K562 (cell line): ENCODE results near the gene THBS1. TPM values are rescaled to one million over a fixed set of nuclear protein-coding genes. Genes with fewer than 3 reads are reported as not detected.

Experiments
- ATAC-seq: fragments of 200-7000 bp; cut with Tn5 transposase; 3 replicates; pipeline ENCODE4 v1.9.1; 2020; ENCODE audit warnings: moderate library complexity
- BruUV-seq: library from RNA; stranded (reverse); fragments of 400-500 nt; replicated peaks from 2 replicates; lab custom pipeline; 2021; lab: Mats Ljungman, UMichigan
- CTCF ChIA-PET: fragments of 300-600 bp; formaldehyde crosslinking; extraction: SDS; loops from one replicate; lab custom pipeline; 2021; ENCODE audit warnings: low intra/inter-chr PET ratio; lab: Yijun Ruan, JAX
- POLR2A ChIA-PET: fragments of 300-600, 350-650 bp; sonication (Branson Sonifier 250); formaldehyde crosslinking; extraction: SDS; loops from one replicate; lab custom pipeline; 2021; ENCODE audit warnings: antibody characterized with exemption, inconsistent platforms; lab: Yijun Ruan, JAX
- DNase-seq, 4 experiments: peaks; one replicate each; pipeline versions ENCODE4 v3.0.0 to v3.0.0-alpha.2; 2011 to 2018; ENCODE audit warnings: low spot score in 3 of 4, mixed read lengths in 3 of 4; ENCODE audit errors: extremely low read depth in 1 of 4
- FAIRE-seq: peaks from 2 replicates; lab custom pipeline; 2011; peaks lifted over from hg19 to GRCh38; lab: Jason Lieb, UNC
- H2AFZ ChIP-seq: 2 replicates; pipeline ENCODE4 v1.6.0; 2011; ENCODE audit warnings: low read depth, low read length, control low read depth, inconsistent platforms
- H3K27ac ChIP-seq: fragments of 200-600 bp; 3 replicates; pipeline ENCODE4 v1.8.0; 2011; ENCODE audit warnings: low read depth, mild to moderate bottlenecking, control low read depth, inconsistent platforms, low read length, moderate library complexity, mixed read lengths; ENCODE audit errors: extremely low read depth
- H3K27me3 ChIP-seq, 2 experiments: fragments of 300-600 bp in 1 of 2; 2 replicates in 1 of 2; 3 replicates in 1 of 2; pipeline versions ENCODE4 v1.6.0 to v1.8.0; 2011; ENCODE audit warnings: inconsistent platforms in 2 of 2, low read length in 2 of 2, mild to moderate bottlenecking in 1 of 2, mixed read lengths in 1 of 2, moderate library complexity in 1 of 2; ENCODE audit not compliant: control insufficient read depth in 2 of 2, insufficient read depth in 2 of 2
- H3K36me3 ChIP-seq: fragments of 300-600 bp; 3 replicates; pipeline ENCODE4 v1.8.0; 2011; ENCODE audit warnings: mild to moderate bottlenecking, low read length, inconsistent platforms; ENCODE audit not compliant: control insufficient read depth, insufficient read depth
- H3K4me1 ChIP-seq, 2 experiments: fragments of 200-600 bp in 1 of 2; replicated peaks in 1 of 2; 2 replicates in 1 of 2; 3 replicates in 1 of 2; pipeline versions ENCODE4 v1.5.1 to v1.8.0; 2011; ENCODE audit warnings: inconsistent platforms in 2 of 2, low read length in 2 of 2, mild to moderate bottlenecking in 1 of 2, mixed read lengths in 1 of 2, moderate library complexity in 1 of 2; ENCODE audit not compliant: control insufficient read depth in 2 of 2, insufficient read depth in 2 of 2
- H3K4me2 ChIP-seq: 2 replicates; pipeline ENCODE4 v1.6.1; 2011; ENCODE audit warnings: low read length, control low read depth, inconsistent platforms, mixed read lengths; ENCODE audit not compliant: insufficient read depth
- H3K4me3 ChIP-seq: fragments of 200-600 bp; sonication (generic), shearing (Covaris generic); 2 replicates; pipeline ENCODE4 v1.5.1; 2016; ENCODE audit warnings: control low read depth, inconsistent platforms
- H3K79me2 ChIP-seq: fragments of 200-600 bp; 3 replicates; pipeline ENCODE4 v1.8.0; 2011; ENCODE audit warnings: low read length, inconsistent platforms; ENCODE audit not compliant: control insufficient read depth, insufficient read depth
- H3K9ac ChIP-seq, 2 experiments: 2 replicates each; pipeline versions ENCODE4 v1.6.0 to v1.6.1; 2011; ENCODE audit warnings: low read depth in 2 of 2, low read length in 2 of 2, control low read depth in 1 of 2, inconsistent platforms in 1 of 2, mild to moderate bottlenecking in 1 of 2, mixed read lengths in 1 of 2; ENCODE audit not compliant: insufficient read depth in 1 of 2
- H3K9me1 ChIP-seq: one replicate; pipeline ENCODE4 v1.6.0; 2011; ENCODE audit warnings: inconsistent platforms, mild to moderate bottlenecking, low read length, moderate library complexity; ENCODE audit not compliant: control insufficient read depth, insufficient read depth
- H3K9me3 ChIP-seq: replicated peaks from 2 replicates; pipeline ENCODE4 v1.5.1; 2011; ENCODE audit warnings: low read depth, low read length, inconsistent platforms; ENCODE audit not compliant: control insufficient read depth, insufficient read depth
- H4K20me1 ChIP-seq: replicated peaks from 2 replicates; pipeline ENCODE4 v1.6.1; 2011; ENCODE audit warnings: low read length, inconsistent platforms, mixed read lengths; ENCODE audit not compliant: control insufficient read depth, insufficient read depth
- EP400 ChIP-seq: fragments of 450-650 bp; IDR thresholded peaks from 2 replicates; pipeline ENCODE4 v1.6.1; 2017; ENCODE audit warnings: antibody characterized with exemption, mild to moderate bottlenecking, moderate library complexity
- GATAD2B ChIP-seq: fragments of 450-650 bp; IDR thresholded peaks from 2 replicates; pipeline ENCODE4 v1.6.1; 2017; ENCODE audit warnings: mild to moderate bottlenecking, borderline replicate concordance
- HDAC8 ChIP-seq: fragments of 450-650 bp; IDR thresholded peaks from 2 replicates; pipeline ENCODE4 v1.6.1; 2016; ENCODE audit warnings: mild to moderate bottlenecking, missing genetic modification characterization, moderate library complexity, missing compliant biosample characterization
- HEY1 ChIP-seq: fragments of 250-450 bp; sonication (Bioruptor Pico); IDR thresholded peaks from 2 replicates; pipeline ENCODE4 v1.5.0; 2020; ENCODE audit warnings: mild to moderate bottlenecking, moderate library complexity, borderline replicate concordance
- HMBOX1 ChIP-seq: sonication (generic); IDR thresholded peaks from 2 replicates; pipeline ENCODE4 v1.6.1; 2016
- KDM2B ChIP-seq: fragments of 250-450 bp; sonication (Bioruptor Pico); IDR thresholded peaks from 2 replicates; pipeline ENCODE4 v1.8.0; 2021; ENCODE audit warnings: mild to moderate bottlenecking, moderate library complexity
- MXI1 ChIP-seq: IDR thresholded peaks from 2 replicates; pipeline ENCODE4 v1.6.1; 2011; ENCODE audit warnings: low read depth, mild to moderate bottlenecking, improper control_type of control experiment, low read length
- PTTG1 ChIP-seq: fragments of 450-650 bp; IDR thresholded peaks from 2 replicates; pipeline ENCODE4 v1.6.1; 2016; ENCODE audit warnings: low read depth, mild to moderate bottlenecking, missing genetic modification characterization, missing compliant biosample characterization
- RBM15 ChIP-seq: fragments of 200-400 bp; formaldehyde crosslinking; IDR thresholded peaks from 2 replicates; pipeline ENCODE4 v1.6.1; 2018; ENCODE audit warnings: mild to moderate bottlenecking, low read length, moderate library complexity; ENCODE audit not compliant: insufficient read depth
- ZBTB49 ChIP-seq: sonication (generic); formaldehyde crosslinking; IDR thresholded peaks from 2 replicates; pipeline ENCODE4 v1.8.0; 2022; ENCODE audit warnings: missing genetic modification reagents, mild to moderate bottlenecking, borderline replicate concordance
- ZNF224 ChIP-seq: sonication (generic); formaldehyde crosslinking; IDR thresholded peaks from 2 replicates; pipeline ENCODE4 v1.8.0; 2022; ENCODE audit warnings: mild to moderate bottlenecking, missing genetic modification reagents
- ZNF57 ChIP-seq: fragments of 450-650 bp; formaldehyde crosslinking; IDR thresholded peaks from 2 replicates; pipeline ENCODE4 v1.4.0; 2020; ENCODE audit warnings: mild to moderate bottlenecking, moderate library complexity
- ZNF584 ChIP-seq: fragments of 200-800 bp; sonication (Bioruptor generic); IDR thresholded peaks from 2 replicates; pipeline ENCODE4 v1.6.1; 2016; ENCODE audit warnings: low read depth, mild to moderate bottlenecking, missing genetic modification characterization, missing compliant biosample characterization
- ZZZ3 ChIP-seq: fragments of 450-650 bp; IDR thresholded peaks from 2 replicates; pipeline ENCODE4 v1.6.1; 2016; ENCODE audit warnings: antibody characterized with exemption, mild to moderate bottlenecking, moderate library complexity
- WGBS: fragments of 100-300 bp; shearing (Covaris generic); methylation state at CpG from one replicate; pipeline ENCODE4 v1.1.6; 2016; ENCODE audit warnings: low coverage, mixed read lengths; ENCODE audit not compliant: insufficient coverage; ENCODE audit errors: missing lambda C conversion rate; 5-methylcytosine and 5-hydroxymethylcytosine counted together
- in situ Hi-C: fragments of 300-500 bp; cut with MboI; formaldehyde crosslinking; loops from 4 replicates; pipeline ENCODE4 v1.15.0; 2018; ENCODE audit warnings: inconsistent platforms, mixed read lengths
- intact Hi-C: fragments of 100-400 bp; cut with micrococcal nuclease; formaldehyde crosslinking; loops from 2 replicates; pipeline ENCODE4 v1.14.2; 2022
- polyA plus RNA-seq, 8 experiments: library from polyadenylated mRNA; depleted of rRNA in 4 of 8; stranded (reverse) in 5 of 8; unstranded in 3 of 8; fragments of >200 nt; fragmentation: Nextera tagmentation in 2 of 8; fragmentation: Illumina TruSeq in 1 of 8; extraction: Ambion mirVana in 2 of 8; extraction: Trizol in 1 of 8; gene quantifications; 2 replicates each; pipeline versions ENCODE4 v1.2.1 to v1.2.3, GENCODE V29; 2011 to 2014; ENCODE audit warnings: inconsistent platforms in 1 of 8, missing spikeins in 1 of 8
- total RNA-seq, 7 experiments: library from RNA; depleted of rRNA in 6 of 7; stranded (reverse); fragments of >200 nt in 6 of 7; fragmentation: Illumina TruSeq in 2 of 7; extraction: Trizol in 2 of 7; gene quantifications; 2 replicates each; pipeline versions ENCODE4 v1.2.1 to v1.2.3, GENCODE V29; 2011 to 2021; ENCODE audit warnings: low replicate concordance in 1 of 7

The THBS1 gene
- total and polyA plus RNA-seq, 9 of the 15 experiments (the other 6 are each of a cell fraction or from before 2014, with no cell fraction given), result 0.04 to 1.3 (median 0.40) TPM

GRCh38 chr15:39645976-39646257 lies 65.0 kb downstream of the THBS1 start:
- no peak for TF ChIP-seq HEY1 (CRISPR knock-in tag)
- TF ChIP-seq ZNF57 (CRISPR knock-in tag), result no peak
- POLR2A ChIA-PET, result interaction anchor here (0.7 to 1.7 kb wide), 4 partner anchors 9 to 23 kb away, joined by 3 to 7 read pairs (median 4); no protein-coding TSS in a partner anchor
- CTCF ChIA-PET, result no interaction called here

GRCh38 chr15:39646425-39646824 lies 65.5 kb downstream of the THBS1 start:
- ATAC-seq (no peak), FAIRE-seq (no peak), DNase-seq (no peak)
- H3K9me1 ChIP-seq, result no peaks in the 10 kb centered on the region
- H3K27me3 ChIP-seq, result peaks cover 12 to 27% of the 10 kb centered on the region in 2 experiments
- intact Hi-C loops (no loop called here), in situ Hi-C loops (no loop called here)
- H3K9me3 ChIP-seq, result no peaks in the 10 kb centered on the region
- no peaks in the 10 kb centered on the region for H4K20me1 ChIP-seq
- BruUV-seq, result no TSS peak
- WGBS, result 0% methylated on average over 4 of the region's 5 CpGs
- no peak overlapping the region for H3K4me2 ChIP-seq
- no peaks in the 10 kb centered on the region for H3K79me2 ChIP-seq
- no peak overlapping the region for H2AFZ ChIP-seq
- H3K4me1 ChIP-seq, result peaks cover 0 to 6% of the 10 kb centered on the region in 2 experiments; a peak in 2 of 5 replicates
- no peak overlapping the region for H3K9ac ChIP-seq
- H3K36me3 ChIP-seq, result no peaks in the 10 kb centered on the region
- H3K4me3 ChIP-seq, result no peak overlapping the region
- ChIA-PET POLR2A (interaction anchor here (0.7 to 1.7 kb wide), 3 partner anchors 8 to 23 kb away, joined by 3 to 7 read pairs (median 4); no protein-coding TSS in a partner anchor), CTCF (no interaction called here)
- H3K27ac ChIP-seq, result no peak overlapping the region
- TF ChIP-seq MXI1 (no peak), RBM15 (no peak), EP400 (no peak), ZNF224 (CRISPR knock-in tag) (no peak), GATAD2B (no peak), ZZZ3 (no peak), PTTG1 (tag) (no peak), KDM2B (CRISPR knock-in tag) (no peak), ZNF584 (CRISPR knock-in tag) (no peak), HDAC8 (tag) (no peak), HMBOX1 (no peak), ZBTB49 (CRISPR knock-in tag) (no peak)

More at GRCh38 chr15:39645976-39646257, 65.0 kb downstream of the THBS1 start:
- in situ Hi-C loops, result no loop called here
- no peaks in the 10 kb centered on the region for H3K79me2 ChIP-seq
- H3K9ac ChIP-seq, result no peak overlapping the region
- FAIRE-seq, result no peak
- H3K36me3 ChIP-seq, result no peaks in the 10 kb centered on the region
- H2AFZ ChIP-seq, result no peak overlapping the region
- H3K4me3 ChIP-seq, result no peak overlapping the region
- no peak for DNase-seq
- BruUV-seq, result no TSS peak
- H3K9me3 ChIP-seq, result no peaks in the 10 kb centered on the region
- H3K4me1 ChIP-seq, result peaks cover 0 to 6% of the 10 kb centered on the region in 2 experiments; a peak in 2 of 5 replicates
- H3K27me3 ChIP-seq, result peaks cover 14 to 27% of the 10 kb centered on the region in 2 experiments
- no peak for ATAC-seq
- no peak overlapping the region for H3K4me2 ChIP-seq
- 0% methylated on average over 2 of the region's 2 CpGs for WGBS
- H3K27ac ChIP-seq, result no peak overlapping the region
- no peaks in the 10 kb centered on the region for H4K20me1 ChIP-seq
- H3K9me1 ChIP-seq, result no peaks in the 10 kb centered on the region
- intact Hi-C loops, result no loop called here
